HCT116 (cell line): ENCODE results near the gene BBS7.

ENCODE experiments used
- ATF3 ChIP-seq: IDR thresholded peaks from 2 replicates; pipeline ENCODE4 v1.6.1; 2012
- CTCF ChIP-seq, 3 experiments: fragments of 200-600 bp in 1 of 3; sonication (generic) in 1 of 3; IDR thresholded peaks in 2 of 3; conservative IDR thresholded peaks in 1 of 3; 2 replicates each; pipeline ENCODE4 v1.5.1; 2012 to 2017; ENCODE audit warnings: low read depth in 2 of 3, low read length in 2 of 3, antibody characterized with exemption in 1 of 3, borderline replicate concordance in 1 of 3, control low read depth in 1 of 3, mild to moderate bottlenecking in 1 of 3, mixed read lengths in 1 of 3, mixed run types in 1 of 3, moderate library complexity in 1 of 3; ENCODE audit not compliant: insufficient read depth in 1 of 3
- EZH2 ChIP-seq: fragments of 200-600 bp; sonication (generic); IDR thresholded peaks from 2 replicates; pipeline ENCODE4 v1.6.1; 2017; ENCODE audit warnings: antibody characterized with exemption, mixed run types
- JUND ChIP-seq: IDR thresholded peaks from 2 replicates; pipeline ENCODE4 v1.6.1; 2012
- POLR2A ChIP-seq: IDR thresholded peaks from 2 replicates; pipeline ENCODE4 v1.7.0; 2011; ENCODE audit warnings: borderline replicate concordance; ENCODE audit not compliant: insufficient read depth, insufficient read length; ENCODE audit errors: extremely low read depth

DNA sequence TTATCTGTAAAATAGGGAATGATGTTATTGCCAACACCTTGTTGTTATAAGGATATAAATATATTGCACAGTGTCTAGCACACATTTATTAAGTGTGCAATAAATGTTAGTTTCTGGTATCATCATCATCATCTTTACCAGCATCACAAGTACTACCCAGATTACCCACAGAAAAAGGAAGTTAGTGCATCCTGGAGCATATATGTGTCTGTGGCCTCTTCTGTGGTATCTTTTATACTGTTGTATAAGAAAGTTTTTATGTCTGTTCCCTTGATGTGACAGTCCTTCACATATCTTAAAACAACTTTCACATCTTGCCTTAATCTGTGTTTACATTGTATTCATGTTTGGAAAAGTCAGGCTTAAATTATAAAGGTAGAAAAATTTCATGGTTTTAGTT lies 59.2 kb downstream of the BBS7 start:
- TF ChIP-seq CTCF (IDR thresholded peaks at IDR 0.05 in 2 of 3, conservative IDR thresholded peaks at IDR 0.05 in 1 of 3; ENCODE audit: borderline replicate concordance in 1 of 3, insufficient read depth in 1 of 3, low read depth in 2 of 3, low read length in 2 of 3) (no peak), JUND (no peak), EZH2 (no peak), POLR2A (no peak), ATF3 (no peak)
